GM18861 (cell line): ENCODE results near the gene CGB3.
"Not testable (repeated sequence)": the region's sequence is repeated elsewhere in the genome, so short reads cannot be mapped to it uniquely, and the experiment has no call there.

Experiments
- ATAC-seq: cut with Tn5 transposase; IDR thresholded peaks from one replicate; pipeline ENCODE4 v1.9.1; 2021; ENCODE audit not compliant: unreplicated experiment

The CGB3 gene

DNA sequence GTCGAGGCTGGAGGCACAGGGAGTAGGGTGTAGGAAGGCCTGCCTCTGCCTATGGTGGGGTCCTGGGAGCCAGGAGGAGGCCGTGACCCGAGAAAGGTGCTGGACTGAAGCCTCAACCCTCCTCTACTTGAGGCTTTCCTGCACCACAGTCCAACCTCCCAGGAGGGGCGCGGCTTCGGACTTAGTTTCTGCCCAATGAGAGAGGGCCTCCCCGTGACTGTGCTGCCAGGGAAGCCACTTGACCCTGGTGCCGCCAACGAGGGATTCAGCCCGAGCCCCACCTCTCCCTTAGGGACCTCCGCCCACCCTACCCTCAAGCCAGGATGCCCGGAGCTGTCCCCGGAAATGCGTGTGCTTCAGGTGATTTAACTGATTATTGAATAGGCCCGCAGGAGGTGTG is at the start of gene CGB3:
Gene CGB3 (minus strand): TSS at position 101 of the 400 bp plus-strand sequence. CDS start 362 bp downstream, outside the sequence.
- not testable (repeated sequence) for ATAC-seq

DNA sequence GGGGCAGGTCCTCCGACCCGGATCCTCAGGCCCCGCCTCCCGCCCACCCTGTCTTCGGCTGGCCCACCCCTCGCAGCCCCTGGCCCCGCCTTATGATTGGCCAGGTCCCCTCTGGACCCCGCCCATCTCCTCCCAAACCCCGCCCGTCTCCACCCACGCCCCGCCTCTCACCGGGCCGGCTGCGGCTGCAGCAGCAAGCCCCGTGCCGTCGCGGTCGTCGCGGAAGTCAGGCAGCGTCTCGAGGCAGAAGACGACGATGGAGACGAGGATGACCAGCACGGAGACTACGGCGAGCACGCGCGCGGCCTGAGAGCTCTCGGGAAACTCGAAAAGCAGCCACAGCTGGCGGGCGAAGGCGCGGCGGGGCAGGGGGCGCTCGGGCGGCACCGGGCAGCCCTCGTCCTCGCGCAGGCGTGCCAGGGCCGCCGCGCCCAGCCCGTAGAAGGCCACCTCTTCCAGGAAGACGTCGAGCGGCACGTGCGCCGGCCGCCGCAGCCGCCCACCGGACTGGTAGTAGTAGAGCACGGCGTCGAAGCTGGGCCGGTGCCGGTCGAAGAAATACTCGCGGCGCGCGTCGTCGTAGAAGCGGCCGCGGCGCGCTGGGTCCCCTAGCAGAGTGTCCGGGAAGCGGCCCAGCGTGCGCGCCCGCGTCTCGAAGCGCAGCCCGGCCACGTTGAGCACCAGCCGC is 47.9 kb upstream of the CGB3 start:
- ATAC-seq = no peak

DNA sequence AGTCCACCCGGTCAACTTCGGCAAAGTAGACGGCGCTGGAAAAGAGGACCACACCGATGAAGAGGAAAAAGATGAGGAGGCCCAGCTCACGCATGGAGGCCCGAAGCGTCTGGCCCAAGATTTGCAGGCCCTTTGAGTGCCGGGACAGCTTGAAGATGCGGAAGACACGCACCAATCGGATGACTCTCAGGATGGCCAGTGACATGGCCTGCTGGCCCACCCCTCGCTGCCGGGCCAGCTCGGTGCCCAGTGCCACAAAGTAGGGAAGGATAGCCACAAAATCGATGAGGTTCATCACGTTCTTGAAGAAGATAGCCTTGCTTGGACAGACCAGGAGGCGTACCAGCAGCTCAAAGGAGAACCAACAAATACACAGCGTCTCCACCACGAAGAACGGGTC is 46.3 kb upstream of the CGB3 start:
- no peak for ATAC-seq

DNA sequence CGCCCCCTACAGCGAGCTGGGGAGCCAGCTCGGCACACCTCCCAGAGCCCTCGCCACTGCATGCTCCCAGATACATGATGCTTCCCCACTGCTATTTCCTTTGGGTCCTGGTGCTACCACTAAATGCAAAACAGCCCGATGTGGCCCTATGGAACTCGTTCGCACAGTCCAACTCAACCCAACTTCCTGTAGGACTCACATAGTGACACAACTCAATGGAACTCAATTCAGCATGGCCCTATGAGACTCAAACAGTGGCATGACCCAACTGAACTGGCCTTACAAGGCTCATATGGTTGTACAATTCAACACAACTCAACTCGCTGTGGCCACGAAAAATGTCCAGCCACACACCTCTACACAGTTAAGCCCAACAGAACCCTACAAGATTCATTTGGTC is 44.9 kb upstream of the CGB3 start:
- ATAC-seq = no peak

DNA sequence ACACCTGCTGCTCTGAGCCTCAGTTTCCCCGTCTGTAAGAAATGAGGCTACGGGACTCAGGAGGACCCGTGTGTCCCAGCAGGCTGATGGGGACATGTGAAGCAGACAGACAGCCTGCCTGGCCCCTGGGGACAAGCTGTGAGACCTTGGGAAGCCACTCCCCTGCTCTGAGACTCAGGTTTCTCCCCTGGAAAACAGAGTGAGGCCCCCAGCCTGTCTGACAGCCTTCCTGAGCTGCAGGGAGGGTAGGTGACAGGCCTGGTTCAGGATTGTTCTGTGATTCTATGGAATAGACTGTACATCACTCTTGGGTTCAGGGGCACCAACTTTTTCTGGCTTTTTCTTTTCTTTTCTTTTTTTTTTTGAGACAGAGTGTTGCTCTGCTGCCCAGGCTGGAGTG is 43.4 kb upstream of the CGB3 start:
- no peak for ATAC-seq

DNA sequence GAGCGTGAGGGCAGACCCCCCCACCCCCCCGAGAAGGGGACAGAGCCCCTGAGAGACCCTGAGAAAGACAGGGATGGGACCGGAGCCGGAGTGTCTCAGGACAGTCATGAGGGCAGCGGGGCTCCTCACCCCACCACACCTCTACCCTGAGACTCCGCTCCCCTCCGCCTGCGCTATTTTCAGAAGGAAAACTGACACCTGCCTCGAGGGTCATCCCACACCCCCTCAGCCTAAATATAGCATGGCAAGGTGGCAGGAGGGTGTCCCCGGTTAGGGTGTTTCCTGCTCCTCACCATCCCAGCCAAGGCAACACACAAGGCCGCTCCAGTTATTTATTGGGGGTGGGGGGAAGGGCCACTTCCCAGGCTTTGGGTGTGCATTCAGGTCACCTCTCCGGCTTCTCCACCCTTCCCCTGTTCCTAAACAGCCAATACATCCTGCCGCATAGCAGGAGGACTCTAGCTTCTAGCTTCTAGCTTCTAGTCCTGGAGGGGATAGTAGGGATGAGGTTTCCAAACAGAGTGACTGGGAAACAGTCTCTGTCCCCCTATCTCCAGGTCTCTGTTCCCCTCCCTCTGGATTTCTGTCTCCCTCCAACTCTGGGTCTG is 41.9 kb upstream of the CGB3 start:
- no peak for ATAC-seq

DNA sequence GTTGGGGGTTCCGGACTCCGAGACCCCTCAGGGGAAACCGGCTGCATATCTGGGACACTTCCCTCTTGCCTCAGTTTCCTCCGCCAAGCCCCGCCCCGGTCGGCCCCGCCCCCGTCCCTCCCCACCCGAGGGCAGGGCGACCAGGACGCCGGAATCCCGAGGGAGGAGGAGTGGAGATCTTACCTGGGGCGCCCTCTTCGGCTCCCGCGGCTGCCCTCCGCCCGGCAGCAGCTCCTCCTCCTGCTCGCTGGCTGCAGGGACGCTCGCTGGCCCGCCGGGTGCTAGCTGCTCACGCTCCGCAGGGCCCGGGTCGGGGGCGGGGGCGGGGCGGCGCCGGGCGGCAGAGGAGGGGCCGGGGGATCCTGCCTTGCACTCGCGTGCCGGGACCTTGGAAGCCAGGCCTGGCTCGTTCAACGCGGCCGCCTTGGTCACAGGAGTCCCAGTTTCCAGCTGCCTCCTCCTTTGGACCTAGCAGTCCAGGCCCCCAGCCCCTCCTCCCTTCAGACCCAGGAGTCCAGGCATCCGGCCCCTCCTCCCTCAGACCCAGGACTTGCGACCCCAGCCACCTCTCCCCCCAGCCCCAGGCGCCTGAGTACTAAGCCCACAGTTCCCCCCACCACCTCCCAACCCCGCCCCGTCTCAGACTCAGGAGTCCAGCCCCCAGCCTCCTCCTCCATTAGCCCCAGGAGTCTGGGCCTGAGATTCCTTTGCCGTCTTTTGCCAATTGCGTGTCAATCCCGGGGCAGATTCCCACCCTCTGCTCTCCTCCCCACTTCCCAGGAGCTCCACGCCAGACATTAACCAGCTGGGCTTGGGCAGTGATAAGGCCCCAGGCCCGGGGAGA is 40.9 kb upstream of the CGB3 start, which contains the start of gene NTF4:
Gene NTF4 (minus strand): TSS at position 51 of the 844 bp plus-strand sequence. CDS start 2,821 bp downstream, outside the sequence.
- no peak for ATAC-seq

DNA sequence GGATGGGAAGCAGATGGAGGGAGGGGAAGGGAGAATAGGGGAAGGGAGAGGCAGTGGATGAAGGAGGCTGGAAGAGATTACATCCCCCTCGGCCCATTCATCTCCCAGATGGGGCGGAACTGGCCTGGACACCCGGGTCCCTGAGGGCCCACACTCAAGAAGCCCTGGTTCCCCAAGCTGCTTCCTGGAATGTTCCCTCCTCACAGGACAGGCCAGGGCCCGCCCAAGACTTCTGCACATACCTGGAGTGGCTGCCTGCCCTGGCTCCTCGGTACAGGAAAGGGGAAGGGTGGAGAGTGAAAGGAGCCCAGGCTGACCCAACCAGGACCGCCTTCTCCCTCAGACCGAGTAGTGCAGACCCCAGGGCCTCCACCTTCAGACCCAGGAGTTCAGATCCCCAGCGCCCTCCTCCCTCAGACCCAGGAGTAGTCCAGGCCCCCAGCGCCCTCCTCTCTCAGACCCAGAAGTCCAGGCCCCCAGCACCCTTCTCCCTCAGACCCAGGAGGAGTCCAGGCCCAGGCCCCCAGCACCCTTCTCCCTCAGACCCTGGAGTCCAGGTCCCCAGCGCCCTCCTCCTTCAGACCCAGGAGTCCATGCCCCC is 40.0 kb upstream of the CGB3 start:
- no peak for ATAC-seq

DNA sequence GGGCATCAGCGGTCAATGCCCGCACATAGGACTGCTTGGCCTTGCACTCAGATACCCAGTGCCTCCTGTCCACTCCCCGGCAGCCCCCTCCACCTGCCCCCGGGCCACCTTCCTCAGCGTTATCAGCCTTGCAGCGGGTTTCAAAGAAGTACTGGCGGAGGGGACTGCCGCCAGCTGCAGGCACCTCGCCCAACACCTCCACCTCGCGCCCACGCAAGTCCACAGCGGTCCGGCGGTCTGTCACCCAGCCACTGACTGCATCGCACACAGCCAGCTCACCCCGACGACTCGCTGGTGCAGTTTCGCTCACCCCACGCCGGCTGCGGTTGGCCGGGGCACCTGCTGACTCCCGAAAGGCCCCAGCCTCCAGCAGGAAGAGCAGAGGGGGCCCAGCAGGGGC is 37.3 kb upstream of the CGB3 start:
- ATAC-seq = no peak

DNA sequence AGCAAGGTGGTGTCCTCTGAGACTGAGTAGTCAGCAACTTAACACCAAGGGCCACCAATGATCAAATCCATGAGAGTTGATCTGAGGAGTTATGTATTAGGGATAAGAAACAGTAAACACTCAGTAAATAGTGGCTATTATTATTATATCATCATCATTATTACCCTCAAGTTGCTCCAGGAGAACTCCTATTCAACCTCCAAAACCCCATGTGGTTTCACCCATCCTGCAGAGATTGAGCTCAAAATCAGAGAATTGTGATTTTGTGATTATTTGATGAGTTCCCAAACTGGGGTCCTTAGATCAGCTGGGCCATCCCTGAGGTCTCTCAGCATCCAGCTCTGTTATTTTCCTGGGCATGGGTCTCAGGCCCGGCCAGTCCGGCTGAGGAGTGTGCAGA is 36.9 kb upstream of the CGB3 start:
- ATAC-seq = no peak

DNA sequence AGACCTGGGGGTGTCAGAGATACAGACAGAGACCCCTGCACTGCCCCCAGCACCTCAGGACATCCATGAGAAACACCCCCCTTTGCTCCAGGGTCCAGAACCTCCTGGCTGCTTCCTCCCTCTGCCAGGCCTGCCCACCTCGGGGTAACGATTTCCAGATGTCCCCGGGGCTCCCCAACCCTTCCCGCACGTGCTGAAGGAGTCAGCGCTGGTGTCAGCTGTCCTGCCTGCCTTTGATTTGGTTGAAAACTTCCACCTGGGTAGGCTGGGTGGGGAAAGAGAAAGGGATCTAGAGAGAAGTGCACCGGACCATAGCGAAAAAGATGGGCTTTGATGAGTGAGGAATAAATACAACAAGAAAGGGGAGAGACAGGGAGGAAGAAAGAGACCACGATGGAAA is 34.9 kb upstream of the CGB3 start:
- ATAC-seq = no peak

DNA sequence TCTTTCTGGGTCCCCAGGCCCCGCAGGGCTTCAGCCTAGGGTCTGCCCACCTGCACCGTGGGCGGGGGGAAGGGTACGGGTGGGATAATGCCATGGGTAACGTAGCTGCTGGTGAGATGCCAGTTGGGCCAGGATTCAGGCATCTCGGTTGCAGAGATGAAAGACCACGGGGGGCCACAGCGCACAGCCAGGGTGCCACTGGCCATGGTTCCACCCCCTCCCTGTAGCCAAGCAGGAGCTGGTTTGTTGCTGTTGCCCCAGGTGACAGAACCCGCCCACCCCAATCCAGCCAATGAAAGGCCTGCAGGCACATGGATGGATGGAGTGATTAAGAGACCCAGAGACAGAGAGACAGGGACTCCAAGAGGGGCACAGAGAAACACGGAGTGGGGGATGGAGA is 34.4 kb upstream of the CGB3 start:
- ATAC-seq = no peak

DNA sequence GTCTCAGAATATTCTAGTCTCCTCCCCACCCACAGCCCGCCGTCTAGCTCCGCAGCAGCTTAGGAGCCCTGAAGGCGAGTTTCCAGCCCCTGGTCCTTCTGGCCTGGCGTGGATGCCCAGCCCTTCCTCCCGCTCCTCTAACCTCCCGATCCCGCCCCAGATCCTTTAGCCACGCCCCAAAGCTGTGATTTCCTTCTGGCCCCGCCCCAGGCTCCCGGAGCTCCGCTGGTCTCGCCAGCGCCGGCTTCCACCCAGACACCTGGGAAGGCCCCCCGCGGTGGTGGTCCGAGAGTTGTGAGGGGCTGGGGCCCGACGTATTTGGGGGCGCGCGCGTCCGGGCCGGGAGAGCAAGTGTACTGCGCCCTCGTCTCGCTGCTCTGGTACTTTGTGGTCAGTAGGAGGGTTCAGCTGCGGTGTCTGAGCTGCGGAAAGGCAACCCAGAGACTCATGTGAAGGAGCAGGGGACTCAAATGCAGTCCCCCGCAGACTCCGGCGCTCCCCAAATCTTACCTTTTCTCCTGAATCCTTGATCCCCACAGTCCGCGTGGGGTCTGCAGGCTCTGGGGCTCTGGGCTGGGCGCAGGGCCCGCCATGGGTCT is 33.6 kb upstream of the CGB3 start, which contains the start of gene CGB7:
Gene CGB7 (minus strand): TSS at position 114 of the 599 bp plus-strand sequence. CDS start 2,374 bp downstream, outside the sequence.
- ATAC-seq = no peak

DNA sequence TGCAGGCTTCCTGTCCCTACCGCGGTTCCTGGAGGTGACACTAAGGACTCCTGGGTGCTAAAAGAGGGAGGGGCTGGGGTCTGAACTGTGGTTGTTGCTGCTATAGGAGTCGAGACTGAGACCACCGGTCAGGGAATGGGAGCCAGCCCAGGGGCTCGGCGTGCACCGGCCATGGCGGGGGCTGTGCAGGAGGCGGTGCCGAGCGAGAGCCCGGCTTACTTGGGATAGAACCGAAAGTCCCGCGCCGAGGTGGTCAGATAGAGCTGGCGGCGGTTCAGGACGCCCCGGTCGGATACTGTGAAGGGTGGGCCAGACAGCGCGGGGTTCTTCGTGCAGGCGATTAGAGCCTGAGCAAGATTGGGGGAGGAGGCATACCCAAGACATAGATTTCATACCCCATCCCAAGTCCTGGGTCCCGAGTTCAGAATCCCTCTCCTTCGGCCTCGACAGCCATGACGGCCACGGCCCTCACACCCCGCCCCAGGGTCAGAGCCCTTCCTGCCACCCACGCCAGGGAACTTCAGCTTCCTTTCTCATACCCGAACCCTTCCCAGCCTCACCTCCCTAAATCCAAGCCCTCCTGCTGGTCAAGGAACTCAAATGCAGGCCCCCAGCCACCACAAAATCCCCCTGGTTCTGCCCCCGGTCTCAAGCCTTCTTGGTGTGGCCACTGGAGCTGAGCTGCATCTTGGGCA is 32.9 kb upstream of the CGB3 start:
- ATAC-seq = not testable (repeated sequence)

DNA sequence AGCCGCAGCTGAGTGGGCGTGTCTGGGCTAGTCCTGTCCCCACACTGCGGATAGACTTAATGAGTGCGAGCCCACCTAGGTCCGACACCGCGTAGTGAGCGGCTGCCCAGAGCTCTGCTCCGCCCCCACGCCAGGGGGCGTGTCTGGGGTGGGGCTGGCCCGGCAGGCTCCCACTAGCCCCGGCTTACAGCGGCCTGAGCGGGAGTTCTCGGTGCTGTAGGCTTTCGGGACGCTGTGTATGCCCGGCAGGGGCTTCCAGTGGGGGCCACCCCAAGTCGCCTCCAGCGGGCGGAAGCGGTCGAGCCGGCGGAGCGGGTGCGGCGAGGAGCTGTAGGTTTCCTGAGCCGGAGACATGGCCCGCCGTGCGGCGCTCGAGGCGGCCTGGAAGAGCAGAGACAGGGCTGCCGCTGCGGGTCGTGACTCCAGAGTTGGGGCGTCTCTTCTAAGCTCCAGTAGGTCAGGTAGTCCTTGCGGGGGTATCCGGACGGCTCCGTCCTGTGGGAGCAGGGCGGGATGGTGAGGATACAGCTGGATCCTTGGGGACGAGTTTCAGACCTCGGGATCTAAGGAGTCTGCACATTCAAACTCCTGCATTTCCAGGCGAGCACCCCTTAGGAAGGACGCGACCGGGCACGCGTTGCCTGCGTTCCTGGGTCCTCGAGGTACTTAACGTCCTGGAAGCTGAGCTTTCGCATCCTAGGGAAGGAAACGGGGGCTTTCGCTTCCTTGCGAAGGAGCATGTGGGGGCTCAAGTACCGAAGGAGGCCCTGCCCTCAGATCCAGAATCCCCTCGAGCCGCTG is 32.2 kb upstream of the CGB3 start:
- no peak for ATAC-seq

DNA sequence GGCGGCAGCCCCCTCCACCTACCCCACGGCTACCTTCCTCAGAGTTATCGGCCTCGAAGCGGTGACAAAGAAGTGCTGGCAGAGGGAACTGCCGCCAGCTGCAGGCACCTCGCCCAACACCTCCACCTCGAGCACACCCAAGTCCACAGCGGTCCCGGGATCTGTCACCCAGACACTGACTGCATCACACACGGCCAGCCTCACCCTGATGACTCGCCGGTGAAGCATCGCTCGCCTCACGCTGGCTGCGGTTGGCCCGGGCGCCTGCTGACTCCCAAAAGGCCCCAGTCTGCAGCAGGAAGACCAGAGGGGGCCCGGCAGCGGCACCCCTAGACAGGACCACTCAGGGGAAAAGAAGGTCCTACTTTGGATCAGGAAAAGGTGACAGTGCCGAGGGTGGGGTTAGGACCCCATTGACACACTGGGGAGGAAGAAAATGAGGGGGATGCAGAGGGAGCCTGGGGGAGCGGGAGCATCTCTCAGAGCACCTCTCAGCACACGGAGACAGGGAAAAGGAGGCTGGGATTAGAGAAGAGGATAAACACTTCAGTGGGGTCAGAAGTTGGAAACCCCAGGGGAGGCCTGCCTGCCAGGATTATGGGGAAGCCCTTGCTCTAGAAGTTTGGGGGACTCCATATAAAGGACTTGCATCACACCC is 26.4 kb upstream of the CGB3 start:
- ATAC-seq = not testable (repeated sequence)

DNA sequence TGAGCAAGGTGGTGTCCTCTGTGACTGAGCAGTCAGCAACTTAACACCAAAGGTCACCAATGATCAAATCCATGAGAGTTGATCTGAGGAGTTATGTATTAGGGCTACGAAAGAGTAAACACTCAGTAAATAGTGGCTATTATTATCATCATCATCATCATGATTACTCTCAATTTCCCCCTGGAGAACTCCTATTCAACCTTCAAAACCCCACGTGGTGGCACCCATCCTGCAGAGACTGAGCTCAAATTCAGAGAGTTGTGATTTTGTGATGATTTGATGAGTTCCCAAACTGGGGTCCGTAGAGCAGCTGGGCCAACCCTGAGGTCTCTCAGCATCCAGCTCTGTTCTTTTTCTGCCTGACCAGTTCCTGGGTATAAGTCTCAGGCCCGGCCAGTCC is 25.7 kb upstream of the CGB3 start:
- not testable (repeated sequence) for ATAC-seq

DNA sequence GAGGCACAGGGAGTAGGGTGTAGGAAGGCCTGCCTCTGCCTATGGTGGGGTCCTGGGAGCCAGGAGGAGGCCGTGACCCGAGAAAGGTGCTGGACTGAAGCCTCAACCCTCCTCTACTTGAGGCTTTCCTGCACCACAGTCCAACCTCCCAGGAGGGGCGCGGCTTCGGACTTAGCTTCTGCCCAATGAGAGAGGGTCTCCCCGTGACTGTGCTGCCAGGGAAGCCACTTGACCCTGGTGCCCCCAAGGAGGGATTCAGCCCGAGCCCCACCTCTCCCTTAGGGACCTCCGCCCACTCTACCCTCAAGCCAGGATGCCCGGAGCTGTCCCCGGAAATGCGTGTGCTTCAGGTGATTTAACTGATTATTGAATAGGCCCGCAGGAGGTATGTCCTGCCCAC is 24.9 kb upstream of the CGB3 start, which contains the start of gene CGB8:
Gene CGB8 (minus strand): TSS at position 101 of the 400 bp plus-strand sequence. CDS start 372 bp downstream, outside the sequence.
- ATAC-seq = not testable (repeated sequence)

DNA sequence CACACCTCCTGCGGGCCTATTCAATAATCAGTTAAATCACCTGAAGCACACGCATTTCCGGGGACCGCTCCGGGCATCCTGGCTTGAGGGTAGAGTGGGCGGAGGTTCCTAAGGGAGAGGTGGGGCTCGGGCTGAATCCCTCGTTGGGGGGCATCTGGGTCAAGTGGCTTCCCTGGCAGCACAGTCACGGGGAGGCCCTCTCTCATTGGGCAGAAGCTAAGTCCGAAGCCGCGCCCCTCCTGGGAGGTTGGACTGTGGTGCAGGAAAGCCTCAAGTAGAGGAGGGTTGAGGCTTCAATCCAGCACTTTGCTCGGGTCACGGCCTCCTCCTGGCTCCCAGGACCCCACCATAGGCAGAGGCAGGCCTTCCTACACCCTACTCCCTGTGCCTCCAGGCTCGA is 19.4 kb upstream of the CGB3 start, which contains the start of gene CGB5:
Gene CGB5 (plus strand): TSS at position 301 of the 400 bp plus-strand sequence. CDS start 362 bp downstream, outside the sequence.
- ATAC-seq = not testable (repeated sequence)
